NCI-H128 (cell line): ENCODE data around the gene CARD9.
A peak's percentile ranks its signal among the peaks of the same experiment; 100 is the strongest.
"Not testable (repeated sequence)": the region's sequence is repeated elsewhere in the genome, so short reads cannot be mapped to it uniquely, and the experiment has no call there.

Experiments used
- DNase-seq: peaks from one replicate; lab custom pipeline; 2025; ENCODE audit not compliant: unreplicated experiment; lab: John Stamatoyannopoulos, UW

The CARD9 gene

GRCh38 chr9:136364942-136365774 lies 8.3 kb downstream of the CARD9 start:
- DNase-seq, result no peak

GRCh38 chr9:136363949-136364748 lies 9.3 kb downstream of the CARD9 start:
- no peak for DNase-seq

- peak; percentile 85 for DNase-seq
Measured at GRCh38 chr9:136363106-136363948, 10.1 kb downstream of the CARD9 start, which contains the start of gene DNLZ. Gene DNLZ, minus strand, starts transcription at chr9:136363744. Its CDS starts 30 bp downstream, at chr9:136363714.

GRCh38 chr9:136362450-136362784 lies 11.1 kb downstream of the CARD9 start:
- DNase-seq, result no peak

- no peak for DNase-seq
Measured at GRCh38 chr9:136361754-136362449, 11.6 kb downstream of the CARD9 start.

- no peak for DNase-seq
Measured at GRCh38 chr9:136361047-136361753, 12.3 kb downstream of the CARD9 start.

- no peak for DNase-seq
Measured at GRCh38 chr9:136359774-136360718, 13.4 kb downstream of the CARD9 start.

- DNase-seq, result no peak
Measured at GRCh38 chr9:136358888-136359287, 14.6 kb downstream of the CARD9 start.

GRCh38 chr9:136358016-136358415 lies 15.5 kb downstream of the CARD9 start:
- no peak for DNase-seq

GRCh38 chr9:136357202-136357725 lies 16.2 kb downstream of the CARD9 start:
- no peak for DNase-seq

GRCh38 chr9:136355616-136356557 lies 17.6 kb downstream of the CARD9 start:
- DNase-seq, result no peak

- no peak for DNase-seq
Measured at GRCh38 chr9:136354592-136355085, 18.8 kb downstream of the CARD9 start.

GRCh38 chr9:136353757-136354488 lies 19.5 kb downstream of the CARD9 start:
- no peak for DNase-seq

- no peak for DNase-seq
Measured at GRCh38 chr9:136353088-136353487, 20.4 kb downstream of the CARD9 start.

GRCh38 chr9:136352682-136353081 lies 20.8 kb downstream of the CARD9 start:
- no peak for DNase-seq

- DNase-seq, result not testable (repeated sequence)
Measured at GRCh38 chr9:136351868-136352267, 21.6 kb downstream of the CARD9 start.
